ENCODE results near the gene DIABLO. TPM values are rescaled to one million over a fixed set of nuclear protein-coding genes. Genes with fewer than 3 reads are reported as not detected.

The DIABLO gene
- total and polyA plus RNA-seq, 9 of the 15 experiments (the other 6 are each of a cell fraction or from before 2014, with no cell fraction given) = 37.3 to 101 (median 80.1) TPM

DNA sequence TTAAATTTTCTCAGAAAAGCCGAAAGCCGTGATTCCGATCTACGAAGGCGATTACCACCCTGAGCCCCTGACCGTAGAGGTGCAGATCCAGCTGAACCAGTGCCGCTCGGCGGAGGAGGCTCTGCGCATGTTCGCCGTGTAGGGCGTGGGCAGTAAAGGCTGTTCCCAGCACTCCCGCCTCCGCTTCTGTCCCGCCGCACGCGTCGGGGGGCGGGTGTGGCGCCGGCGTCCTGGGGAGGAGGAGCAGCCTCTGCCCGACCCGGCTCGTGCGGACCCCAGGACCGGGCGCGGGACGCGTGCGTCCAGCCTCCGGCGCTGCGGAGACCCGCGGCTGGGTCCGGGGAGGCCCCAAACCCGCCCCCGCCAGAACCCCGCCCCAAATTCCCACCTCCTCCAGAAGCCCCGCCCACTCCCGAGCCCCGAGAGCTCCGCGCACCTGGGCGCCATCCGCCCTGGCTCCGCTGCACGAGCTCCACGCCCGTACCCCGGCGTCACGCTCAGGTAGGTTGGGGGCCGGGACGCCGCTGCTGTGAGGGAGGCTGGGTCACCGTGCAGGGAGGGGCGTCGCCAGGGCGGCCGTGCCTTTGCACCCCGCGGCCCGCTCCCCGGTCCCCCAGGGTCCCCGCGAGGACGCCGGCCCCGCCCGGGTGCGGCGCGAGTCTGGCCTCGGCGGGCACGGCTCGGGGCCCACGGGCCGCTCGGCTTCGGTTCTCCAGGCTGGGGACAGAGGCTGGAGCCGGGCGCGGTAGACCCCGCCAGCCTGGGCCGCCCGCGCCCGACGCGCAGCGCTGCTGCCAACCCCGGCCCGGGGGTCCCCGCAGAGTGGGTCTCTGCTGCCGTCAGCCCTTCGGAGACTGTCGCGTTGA lies 22.3 kb downstream of the DIABLO start, which contains the start of gene B3GNT4 (continued):
- TF ChIP-seq, protein P1, sequence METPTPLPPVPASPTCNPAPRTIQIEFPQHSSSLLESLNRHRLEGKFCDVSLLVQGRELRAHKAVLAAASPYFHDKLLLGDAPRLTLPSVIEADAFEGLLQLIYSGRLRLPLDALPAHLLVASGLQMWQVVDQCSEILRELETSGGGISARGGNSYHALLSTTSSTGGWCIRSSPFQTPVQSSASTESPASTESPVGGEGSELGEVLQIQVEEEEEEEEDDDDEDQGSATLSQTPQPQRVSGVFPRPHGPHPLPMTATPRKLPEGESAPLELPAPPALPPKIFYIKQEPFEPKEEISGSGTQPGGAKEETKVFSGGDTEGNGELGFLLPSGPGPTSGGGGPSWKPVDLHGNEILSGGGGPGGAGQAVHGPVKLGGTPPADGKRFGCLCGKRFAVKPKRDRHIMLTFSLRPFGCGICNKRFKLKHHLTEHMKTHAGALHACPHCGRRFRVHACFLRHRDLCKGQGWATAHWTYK (CRISPR knock-in tag; IDR thresholded peaks at IDR 0.05) = no peak
- TF ChIP-seq, protein P2, sequence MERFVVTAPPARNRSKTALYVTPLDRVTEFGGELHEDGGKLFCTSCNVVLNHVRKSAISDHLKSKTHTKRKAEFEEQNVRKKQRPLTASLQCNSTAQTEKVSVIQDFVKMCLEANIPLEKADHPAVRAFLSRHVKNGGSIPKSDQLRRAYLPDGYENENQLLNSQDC (CRISPR knock-in tag; IDR thresholded peaks at IDR 0.05) = no peak
- no peak for TF ChIP-seq SOX6 (IDR thresholded peaks at IDR 0.05)
- TF ChIP-seq, protein P3, sequence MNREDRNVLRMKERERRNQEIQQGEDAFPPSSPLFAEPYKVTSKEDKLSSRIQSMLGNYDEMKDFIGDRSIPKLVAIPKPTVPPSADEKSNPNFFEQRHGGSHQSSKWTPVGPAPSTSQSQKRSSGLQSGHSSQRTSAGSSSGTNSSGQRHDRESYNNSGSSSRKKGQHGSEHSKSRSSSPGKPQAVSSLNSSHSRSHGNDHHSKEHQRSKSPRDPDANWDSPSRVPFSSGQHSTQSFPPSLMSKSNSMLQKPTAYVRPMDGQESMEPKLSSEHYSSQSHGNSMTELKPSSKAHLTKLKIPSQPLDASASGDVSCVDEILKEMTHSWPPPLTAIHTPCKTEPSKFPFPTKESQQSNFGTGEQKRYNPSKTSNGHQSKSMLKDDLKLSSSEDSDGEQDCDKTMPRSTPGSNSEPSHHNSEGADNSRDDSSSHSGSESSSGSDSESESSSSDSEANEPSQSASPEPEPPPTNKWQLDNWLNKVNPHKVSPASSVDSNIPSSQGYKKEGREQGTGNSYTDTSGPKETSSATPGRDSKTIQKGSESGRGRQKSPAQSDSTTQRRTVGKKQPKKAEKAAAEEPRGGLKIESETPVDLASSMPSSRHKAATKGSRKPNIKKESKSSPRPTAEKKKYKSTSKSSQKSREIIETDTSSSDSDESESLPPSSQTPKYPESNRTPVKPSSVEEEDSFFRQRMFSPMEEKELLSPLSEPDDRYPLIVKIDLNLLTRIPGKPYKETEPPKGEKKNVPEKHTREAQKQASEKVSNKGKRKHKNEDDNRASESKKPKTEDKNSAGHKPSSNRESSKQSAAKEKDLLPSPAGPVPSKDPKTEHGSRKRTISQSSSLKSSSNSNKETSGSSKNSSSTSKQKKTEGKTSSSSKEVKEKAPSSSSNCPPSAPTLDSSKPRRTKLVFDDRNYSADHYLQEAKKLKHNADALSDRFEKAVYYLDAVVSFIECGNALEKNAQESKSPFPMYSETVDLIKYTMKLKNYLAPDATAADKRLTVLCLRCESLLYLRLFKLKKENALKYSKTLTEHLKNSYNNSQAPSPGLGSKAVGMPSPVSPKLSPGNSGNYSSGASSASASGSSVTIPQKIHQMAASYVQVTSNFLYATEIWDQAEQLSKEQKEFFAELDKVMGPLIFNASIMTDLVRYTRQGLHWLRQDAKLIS (CRISPR knock-in tag; IDR thresholded peaks at IDR 0.05) = peak; percentile 19; the same call in 1 of the 2 replicates
- TF ChIP-seq, protein P4, sequence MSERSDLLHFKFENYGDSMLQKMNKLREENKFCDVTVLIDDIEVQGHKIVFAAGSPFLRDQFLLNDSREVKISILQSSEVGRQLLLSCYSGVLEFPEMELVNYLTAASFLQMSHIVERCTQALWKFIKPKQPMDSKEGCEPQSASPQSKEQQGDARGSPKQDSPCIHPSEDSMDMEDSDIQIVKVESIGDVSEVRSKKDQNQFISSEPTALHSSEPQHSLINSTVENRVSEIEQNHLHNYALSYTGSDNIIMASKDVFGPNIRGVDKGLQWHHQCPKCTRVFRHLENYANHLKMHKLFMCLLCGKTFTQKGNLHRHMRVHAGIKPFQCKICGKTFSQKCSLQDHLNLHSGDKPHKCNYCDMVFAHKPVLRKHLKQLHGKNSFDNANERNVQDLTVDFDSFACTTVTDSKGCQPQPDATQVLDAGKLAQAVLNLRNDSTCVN (CRISPR knock-in tag; IDR thresholded peaks at IDR 0.05) = no peak
- TF ChIP-seq ZSCAN29 (IDR thresholded peaks at IDR 0.05) = no peak
- no peak for TF ChIP-seq PTRF (tag; IDR thresholded peaks at IDR 0.05)
- TF ChIP-seq, protein P5, sequence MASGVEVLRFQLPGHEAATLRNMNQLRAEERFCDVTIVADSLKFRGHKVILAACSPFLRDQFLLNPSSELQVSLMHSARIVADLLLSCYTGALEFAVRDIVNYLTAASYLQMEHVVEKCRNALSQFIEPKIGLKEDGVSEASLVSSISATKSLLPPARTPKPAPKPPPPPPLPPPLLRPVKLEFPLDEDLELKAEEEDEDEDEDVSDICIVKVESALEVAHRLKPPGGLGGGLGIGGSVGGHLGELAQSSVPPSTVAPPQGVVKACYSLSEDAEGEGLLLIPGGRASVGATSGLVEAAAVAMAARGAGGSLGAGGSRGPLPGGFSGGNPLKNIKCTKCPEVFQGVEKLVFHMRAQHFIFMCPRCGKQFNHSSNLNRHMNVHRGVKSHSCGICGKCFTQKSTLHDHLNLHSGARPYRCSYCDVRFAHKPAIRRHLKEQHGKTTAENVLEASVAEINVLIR (CRISPR knock-in tag; IDR thresholded peaks at IDR 0.05) = no peak
- TF ChIP-seq DPF2 (IDR thresholded peaks at IDR 0.05) = no peak
- no peak for TF ChIP-seq ZNF717 (CRISPR knock-in tag; IDR thresholded peaks at IDR 0.05)
- 0 out of 2 replicates have a peak, but pooled peaks have one; percentile 24 for TF ChIP-seq SUPT5H (IDR thresholded peaks at IDR 0.05)
- no peak for TF ChIP-seq TAF15 (IDR thresholded peaks at IDR 0.05; ENCODE audit: low read depth, low read length)
- TF ChIP-seq NFRKB (IDR thresholded peaks at IDR 0.05; ENCODE audit: low read depth) = no peak
- no peak for TF ChIP-seq ZNF764 (CRISPR knock-in tag; IDR thresholded peaks at IDR 0.05; ENCODE audit: low read depth)
- TF ChIP-seq MTA2 (IDR thresholded peaks at IDR 0.05; ENCODE audit: low read depth) = no peak
- no peak for TF ChIP-seq NFE2 (IDR thresholded peaks at IDR 0.05; ENCODE audit: low read depth)
- no peak for TF ChIP-seq SREBF1 (IDR thresholded peaks at IDR 0.05; ENCODE audit: borderline replicate concordance, low read depth, low read length)
- TF ChIP-seq, protein P6, sequence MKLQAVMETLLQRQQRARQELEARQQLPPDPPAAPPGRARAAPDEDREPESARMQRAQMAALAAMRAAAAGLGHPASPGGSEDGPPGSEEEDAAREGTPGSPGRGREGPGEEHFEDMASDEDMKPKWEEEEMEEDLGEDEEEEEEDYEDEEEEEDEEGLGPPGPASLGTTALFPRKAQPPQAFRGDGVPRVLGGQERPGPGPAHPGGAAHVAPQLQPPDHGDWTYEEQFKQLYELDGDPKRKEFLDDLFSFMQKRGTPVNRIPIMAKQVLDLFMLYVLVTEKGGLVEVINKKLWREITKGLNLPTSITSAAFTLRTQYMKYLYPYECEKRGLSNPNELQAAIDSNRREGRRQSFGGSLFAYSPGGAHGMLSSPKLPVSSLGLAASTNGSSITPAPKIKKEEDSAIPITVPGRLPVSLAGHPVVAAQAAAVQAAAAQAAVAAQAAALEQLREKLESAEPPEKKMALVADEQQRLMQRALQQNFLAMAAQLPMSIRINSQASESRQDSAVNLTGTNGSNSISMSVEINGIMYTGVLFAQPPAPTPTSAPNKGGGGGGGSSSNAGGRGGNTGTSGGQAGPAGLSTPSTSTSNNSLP (IDR thresholded peaks at IDR 0.05; ENCODE audit: borderline replicate concordance, low read depth, low read length) = no peak
- TF ChIP-seq ADNP (tag; IDR thresholded peaks at IDR 0.05) = no peak
- TF ChIP-seq SREBF2 (CRISPR knock-in tag; IDR thresholded peaks at IDR 0.05) = no peak
